IMR-90 (cell line): ENCODE data around the gene KCNMA1. TPM values are rescaled to one million over a fixed set of nuclear protein-coding genes. Genes with fewer than 3 reads are reported as not detected.

Experiments used
- ATAC-seq: fragments of 200-7000 bp; cut with Tn5 transposase; 2 replicates; pipeline ENCODE4 v1.9.1; 2020; ENCODE audit warnings: low read depth, mild to moderate bottlenecking, moderate library complexity
- BruUV-seq: library from RNA; stranded (reverse); fragments of 400-500 nt; replicated peaks from 2 replicates; lab custom pipeline; 2021; lab: Mats Ljungman, UMichigan
- CTCF ChIA-PET: fragments of 300-600 bp; formaldehyde crosslinking; extraction: SDS; loops from one replicate; lab custom pipeline; 2021; ENCODE audit warnings: antibody characterized with exemption; lab: Yijun Ruan, JAX
- POLR2A ChIA-PET: fragments of 300-600 bp; sonication (Branson Sonifier 250); formaldehyde crosslinking; loops from one replicate; lab custom pipeline; 2022; ENCODE audit warnings: antibody characterized with exemption; ENCODE audit not compliant: unreplicated experiment; lab: Charles Lee
- DNase-seq: peaks from one replicate; pipeline ENCODE4 v3.0.0; 2013
- H2AFZ ChIP-seq: replicated peaks from 2 replicates; pipeline ENCODE3; 2013; ENCODE audit warnings: low read length, mild to moderate bottlenecking; ENCODE audit not compliant: poor library complexity
- H2AK5ac ChIP-seq: 2 replicates; pipeline ENCODE4 v1.6.1; 2013; ENCODE audit warnings: low read depth, low read length, inconsistent platforms
- H2AK9ac ChIP-seq: replicated peaks from 2 replicates; pipeline ENCODE3; 2013; ENCODE audit warnings: mild to moderate bottlenecking, low read depth, low read length, moderate library complexity; ENCODE audit not compliant: poor library complexity
- H2BK120ac ChIP-seq: 2 replicates; pipeline ENCODE4 v1.6.1; 2013; ENCODE audit warnings: low read depth, low read length, inconsistent platforms
- H2BK15ac ChIP-seq: 3 replicates; pipeline ENCODE4 v1.6.1; 2013; ENCODE audit warnings: low read depth, low read length, inconsistent platforms
- H2BK20ac ChIP-seq: 2 replicates; pipeline ENCODE4 v1.6.1; 2013; ENCODE audit warnings: low read depth, mild to moderate bottlenecking, inconsistent platforms, low read length, moderate library complexity
- H2BK5ac ChIP-seq: 2 replicates; pipeline ENCODE4 v1.6.1; 2013; ENCODE audit warnings: mild to moderate bottlenecking, low read depth, low read length, inconsistent platforms; ENCODE audit not compliant: poor library complexity, severe bottlenecking
- H3K14ac ChIP-seq: replicated peaks from 2 replicates; pipeline ENCODE4 v1.6.1; 2013; ENCODE audit warnings: low read depth, low read length, inconsistent platforms
- H3K18ac ChIP-seq: 2 replicates; pipeline ENCODE4 v1.6.1; 2013; ENCODE audit warnings: low read depth, low read length, control low read depth
- H3K23ac ChIP-seq: 2 replicates; pipeline ENCODE4 v1.6.1; 2013; ENCODE audit warnings: low read depth, low read length, inconsistent platforms
- H3K27ac ChIP-seq: 2 replicates; pipeline ENCODE4 v1.5.1; 2013; ENCODE audit warnings: mild to moderate bottlenecking, control low read depth, low read length; ENCODE audit not compliant: insufficient read depth
- H3K27me3 ChIP-seq: 2 replicates; pipeline ENCODE4 v1.6.1; 2013; ENCODE audit warnings: low read length; ENCODE audit not compliant: control insufficient read depth, insufficient read depth
- H3K36me3 ChIP-seq: 2 replicates; pipeline ENCODE4 v1.6.1; 2013; ENCODE audit warnings: low read length, mixed read lengths; ENCODE audit not compliant: control insufficient read depth, insufficient read depth
- H3K4ac ChIP-seq: 2 replicates; pipeline ENCODE4 v1.6.1; 2013; ENCODE audit warnings: low read depth, low read length, inconsistent platforms
- H3K4me1 ChIP-seq: 2 replicates; pipeline ENCODE4 v1.6.1; 2013; ENCODE audit warnings: low read length, mixed read lengths; ENCODE audit not compliant: control insufficient read depth, insufficient read depth
- H3K4me2 ChIP-seq: 2 replicates; pipeline ENCODE4 v1.6.1; 2013; ENCODE audit warnings: low read depth, mild to moderate bottlenecking, control low read depth, low read length, moderate library complexity
- H3K4me3 ChIP-seq: 2 replicates; pipeline ENCODE4 v1.5.1; 2013; ENCODE audit warnings: low read depth, mild to moderate bottlenecking, control low read depth, low read length, moderate library complexity; ENCODE audit not compliant: insufficient read depth
- H3K56ac ChIP-seq: 2 replicates; pipeline ENCODE4 v1.6.1; 2013; ENCODE audit warnings: low read length, inconsistent platforms; ENCODE audit not compliant: insufficient read depth; ENCODE audit errors: extremely low read depth
- H3K79me1 ChIP-seq, 2 experiments: 2 replicates each; pipeline ENCODE4 v1.6.1; 2013; ENCODE audit warnings: low read length in 2 of 2, inconsistent platforms in 1 of 2, low read depth in 1 of 2
- H3K9ac ChIP-seq: 2 replicates; pipeline ENCODE4 v1.6.1; 2013; ENCODE audit warnings: low read depth, low read length, control low read depth
- H3K9me1 ChIP-seq: 2 replicates; pipeline ENCODE4 v1.6.1; 2013; ENCODE audit warnings: low read length, inconsistent platforms; ENCODE audit not compliant: insufficient read depth
- H3K9me3 ChIP-seq: 2 replicates; pipeline ENCODE4 v1.6.1; 2013; ENCODE audit warnings: low read length; ENCODE audit not compliant: control insufficient read depth, insufficient read depth
- H4K20me1 ChIP-seq: 2 replicates; pipeline ENCODE4 v1.6.1; 2013; ENCODE audit warnings: low read length, inconsistent platforms; ENCODE audit not compliant: insufficient read depth
- H4K5ac ChIP-seq: 2 replicates; pipeline ENCODE4 v1.6.1; 2013; ENCODE audit warnings: mild to moderate bottlenecking, low read depth, low read length, control low read depth
- H4K8ac ChIP-seq, 2 experiments: 2 replicates each; pipeline ENCODE4 v1.6.1; 2013; ENCODE audit warnings: low read depth in 2 of 2, low read length in 2 of 2, control low read depth in 1 of 2, inconsistent platforms in 1 of 2
- H4K91ac ChIP-seq: 2 replicates; pipeline ENCODE4 v1.6.1; 2013; ENCODE audit warnings: low read depth, low read length, inconsistent platforms; ENCODE audit not compliant: insufficient read depth
- BHLHE40 ChIP-seq: fragments of 150-350 bp; IDR thresholded peaks from 2 replicates; pipeline ENCODE4 v1.6.1; 2016; ENCODE audit warnings: mild to moderate bottlenecking, low read depth, low read length
- CEBPB ChIP-seq: IDR thresholded peaks from 2 replicates; pipeline ENCODE4 v1.6.1; 2012; ENCODE audit warnings: low read depth, low read length, improper control_type of control experiment
- ELK1 ChIP-seq: fragments of 150-350 bp; IDR thresholded peaks from 2 replicates; pipeline ENCODE4 v1.6.1; 2016; ENCODE audit warnings: low read depth, mild to moderate bottlenecking, low read length, moderate library complexity, borderline replicate concordance
- MAFK ChIP-seq: IDR thresholded peaks from 2 replicates; pipeline ENCODE4 v1.6.1; 2012; ENCODE audit warnings: low read depth, low read length, improper control_type of control experiment
- MAZ ChIP-seq: IDR thresholded peaks from 2 replicates; pipeline ENCODE4 v1.6.1; 2012; ENCODE audit warnings: low read depth, mild to moderate bottlenecking, low read length, improper control_type of control experiment, moderate library complexity, borderline replicate concordance
- MXI1 ChIP-seq: IDR thresholded peaks from 2 replicates; pipeline ENCODE4 v1.6.1; 2012; ENCODE audit warnings: low read depth, mild to moderate bottlenecking, low read length, moderate library complexity, borderline replicate concordance
- NFE2L2 ChIP-seq: fragments of 150-350 bp; IDR thresholded peaks from 2 replicates; pipeline ENCODE4 v1.6.1; 2016; ENCODE audit warnings: low read depth, mild to moderate bottlenecking, low read length
- POLR2A ChIP-seq: IDR thresholded peaks from 2 replicates; pipeline ENCODE4 v1.6.1; 2012; ENCODE audit warnings: mild to moderate bottlenecking, low read depth, low read length
- RAD21 ChIP-seq: IDR thresholded peaks from 2 replicates; pipeline ENCODE4 v1.6.1; 2012; ENCODE audit warnings: low read length, improper control_type of control experiment
- RCOR1 ChIP-seq: IDR thresholded peaks from 2 replicates; pipeline ENCODE4 v1.6.1; 2012; ENCODE audit warnings: mild to moderate bottlenecking, low read length, improper control_type of control experiment; ENCODE audit not compliant: insufficient replicate concordance
- RFX5 ChIP-seq: IDR thresholded peaks from 2 replicates; pipeline ENCODE4 v1.8.0; 2012; ENCODE audit warnings: low read depth, mild to moderate bottlenecking, low read length, moderate library complexity
- SMC3 ChIP-seq: fragments of 150-350 bp; IDR thresholded peaks from 2 replicates; pipeline ENCODE4 v1.6.1; 2016; ENCODE audit warnings: low read depth, mild to moderate bottlenecking, antibody characterized with exemption, low read length, moderate library complexity
- USF2 ChIP-seq: fragments of 150-350 bp; IDR thresholded peaks from 2 replicates; pipeline ENCODE4 v1.6.1; 2017; ENCODE audit warnings: mild to moderate bottlenecking, antibody characterized with exemption, low read length, low read depth
- dilution Hi-C: fragments of 300-500 bp; cut with HindIII; formaldehyde crosslinking; loops from one replicate; pipeline ENCODE4 v1.14.3; 2018; ENCODE audit warnings: low sequenced_read_pairs; ENCODE audit not compliant: unreplicated experiment
- in situ Hi-C: fragments of 300-500 bp; cut with MboI; formaldehyde crosslinking; loops from 3 replicates; pipeline ENCODE4 v1.14.3; 2019; ENCODE audit warnings: low sequenced_read_pairs, inconsistent platforms, mixed read lengths
- intact Hi-C: fragments of 100-400 bp; cut with micrococcal nuclease; formaldehyde crosslinking; loops from 2 replicates; pipeline ENCODE4 v1.10.0; 2022
- polyA plus RNA-seq, 3 experiments: library from polyadenylated mRNA; depleted of rRNA; stranded (reverse); fragments of >200 nt; gene quantifications; 2 replicates each; pipeline ENCODE4 v1.2.3, GENCODE V29; 2012; ENCODE audit warnings: low replicate concordance in 1 of 3
- total RNA-seq: library from RNA; depleted of rRNA; stranded (reverse); fragments of >200 nt; gene quantifications from 2 replicates; pipeline ENCODE4 v1.2.3, GENCODE V29; 2012

The KCNMA1 gene
- total and polyA plus RNA-seq, 2 of the 4 experiments (the other 2 are of a cell fraction): 25.6 to 29.6 TPM

DNA sequence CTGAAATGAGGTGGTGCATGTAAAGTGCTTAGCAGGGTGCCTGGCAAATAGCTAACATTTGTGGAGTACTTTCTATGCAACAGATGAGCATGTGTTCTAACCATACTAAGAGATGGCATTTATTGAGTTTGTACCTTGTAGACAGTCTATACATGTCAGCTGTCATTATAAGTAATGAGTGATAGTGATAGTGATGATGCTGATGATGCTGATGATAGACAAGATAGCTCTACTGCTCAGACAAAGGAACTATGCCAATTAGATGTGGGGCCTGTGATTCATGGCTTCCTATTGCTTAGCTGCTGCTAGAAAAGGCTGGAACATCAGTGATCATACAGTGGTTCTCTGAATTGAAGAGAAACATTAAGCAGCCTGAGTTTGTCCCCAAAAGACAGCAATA, 585.8 kb downstream of the KCNMA1 start:
- TF ChIP-seq SMC3 (no peak), CEBPB (no peak), MAFK (no peak), USF2 (no peak), RAD21 (no peak), RFX5 (no peak), MXI1 (no peak), ELK1 (no peak), MAZ (no peak), BHLHE40 (no peak), RCOR1 (no peak), POLR2A (no peak), NFE2L2 (no peak)
- Histone ChIP-seq H4K91ac (no peak overlapping the region), H2AK9ac (no peak overlapping the region), H4K20me1 (no peaks in the 10 kb centered on the region), H2BK20ac (no peak overlapping the region), H2BK5ac (no peak overlapping the region), H3K36me3 (no peaks in the 10 kb centered on the region), H3K27me3 (no peaks in the 10 kb centered on the region), H2BK120ac (no peak overlapping the region), H2BK15ac (no peak overlapping the region), H3K4me3 (no peak overlapping the region), H3K18ac (no peak overlapping the region), H3K9ac (no peak overlapping the region), H3K14ac (0 out of 2 replicates have a peak overlapping the region, but pooled peaks have one; percentile 8), H3K9me1 (no peaks in the 10 kb centered on the region), H4K5ac (no peak overlapping the region), H3K79me1 (no peaks in the 10 kb centered on the region), H3K4ac (no peak overlapping the region), H2AFZ (no peak overlapping the region), H3K27ac (no peak overlapping the region), H3K9me3 (no peaks in the 10 kb centered on the region), H2AK5ac (no peak overlapping the region), H3K56ac (no peak overlapping the region), H3K4me1 (peaks cover 3% of the 10 kb centered on the region; the same call in 1 of the 2 replicates), H3K4me2 (no peak overlapping the region), H3K23ac (no peak overlapping the region), H4K8ac (no peak overlapping the region)
- DNase-seq (no peak), ATAC-seq (no peak)
- ChIA-PET POLR2A (no interaction called here), CTCF (no interaction called here)
- intact Hi-C loops (no loop called here), in situ Hi-C loops (no loop called here), dilution Hi-C loops (no loop called here)
- BruUV-seq: no TSS peak
